ENCODE results near the gene MINAR1.

DNA sequence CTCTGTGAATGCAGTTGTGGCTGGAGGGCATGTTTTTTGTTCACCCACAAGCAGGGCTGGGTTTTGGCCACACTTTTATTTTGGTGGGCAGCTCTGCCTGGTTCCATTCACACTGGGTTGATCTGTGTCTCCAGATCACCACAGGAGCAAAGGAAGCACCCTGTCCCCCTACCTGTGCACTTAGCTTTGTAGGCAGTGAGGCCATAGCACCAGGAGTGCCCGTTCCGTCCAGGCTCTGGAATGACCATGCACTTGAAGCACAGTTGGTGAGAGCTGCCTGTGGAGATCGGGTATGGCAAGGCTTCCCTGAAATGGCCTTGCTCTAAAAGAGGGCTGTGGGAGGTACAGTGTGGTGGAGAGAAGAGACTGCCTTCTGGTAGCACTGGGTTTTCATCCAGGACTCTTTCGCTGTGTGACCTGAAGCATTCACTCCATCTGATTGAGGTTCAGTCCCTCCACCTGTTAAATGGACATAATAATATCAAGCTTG is 31.7 kb downstream of the MINAR1 start:
- TF ChIP-seq, protein P1, sequence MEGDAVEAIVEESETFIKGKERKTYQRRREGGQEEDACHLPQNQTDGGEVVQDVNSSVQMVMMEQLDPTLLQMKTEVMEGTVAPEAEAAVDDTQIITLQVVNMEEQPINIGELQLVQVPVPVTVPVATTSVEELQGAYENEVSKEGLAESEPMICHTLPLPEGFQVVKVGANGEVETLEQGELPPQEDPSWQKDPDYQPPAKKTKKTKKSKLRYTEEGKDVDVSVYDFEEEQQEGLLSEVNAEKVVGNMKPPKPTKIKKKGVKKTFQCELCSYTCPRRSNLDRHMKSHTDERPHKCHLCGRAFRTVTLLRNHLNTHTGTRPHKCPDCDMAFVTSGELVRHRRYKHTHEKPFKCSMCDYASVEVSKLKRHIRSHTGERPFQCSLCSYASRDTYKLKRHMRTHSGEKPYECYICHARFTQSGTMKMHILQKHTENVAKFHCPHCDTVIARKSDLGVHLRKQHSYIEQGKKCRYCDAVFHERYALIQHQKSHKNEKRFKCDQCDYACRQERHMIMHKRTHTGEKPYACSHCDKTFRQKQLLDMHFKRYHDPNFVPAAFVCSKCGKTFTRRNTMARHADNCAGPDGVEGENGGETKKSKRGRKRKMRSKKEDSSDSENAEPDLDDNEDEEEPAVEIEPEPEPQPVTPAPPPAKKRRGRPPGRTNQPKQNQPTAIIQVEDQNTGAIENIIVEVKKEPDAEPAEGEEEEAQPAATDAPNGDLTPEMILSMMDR (conservative IDR thresholded peaks at IDR 0.05), result no peak
- TF ChIP-seq EZH2 (IDR thresholded peaks at IDR 0.05; ENCODE audit: low read depth), result no peak
